ENCODE measurements around the gene GSK3A.

The GSK3A gene

DNA sequence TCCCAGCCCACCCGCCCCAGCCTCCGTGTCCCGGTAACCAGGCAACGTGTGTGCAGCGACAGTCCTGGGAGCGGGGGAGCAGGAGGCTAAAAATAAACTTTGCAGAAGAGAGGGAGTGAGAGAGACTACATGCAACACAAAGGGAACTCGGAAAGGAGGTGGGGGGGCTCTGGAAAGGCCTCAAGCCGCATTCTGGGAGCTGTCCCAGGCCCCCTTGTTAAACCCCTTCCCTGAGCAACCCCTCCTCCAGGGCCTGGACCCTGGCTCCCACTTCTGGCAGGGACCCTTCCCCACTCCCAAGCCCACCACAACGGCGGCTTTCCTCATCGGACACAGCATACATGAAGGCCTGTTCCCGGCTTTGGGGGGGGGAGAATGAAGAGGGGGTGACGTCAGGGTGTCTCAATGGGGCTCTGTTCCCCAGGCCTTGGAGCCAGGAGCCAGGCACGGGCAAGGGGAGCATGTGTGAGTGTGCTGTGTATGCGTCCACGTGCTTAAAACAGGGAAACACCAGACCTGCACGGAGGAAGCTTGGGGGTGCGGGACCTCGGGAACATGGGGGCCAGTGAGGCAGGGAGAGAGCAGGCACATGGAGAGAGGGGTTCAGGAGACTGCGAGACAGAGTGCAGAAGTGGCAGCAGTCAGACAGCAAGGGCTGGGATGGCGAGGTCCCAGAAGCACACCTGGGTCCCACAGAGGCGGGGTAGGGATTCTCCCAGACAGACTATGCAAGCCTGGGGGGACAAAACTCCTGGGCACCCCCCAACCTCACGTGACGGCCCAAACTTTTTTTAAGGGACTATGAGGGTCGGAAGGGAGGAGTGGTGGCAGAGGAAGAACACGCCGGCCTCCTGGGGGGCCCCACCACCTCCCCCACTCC is 10.2 kb upstream of the GSK3A start:
- peak overlapping the region; percentile 87 for H3K27ac ChIP-seq (ENCODE audit: extremely low read depth, low read depth, low read length)
- ChIA-PET POLR2A (interaction anchor here (0.6 to 13.9 kb wide), 4 partner anchors 9 to 449 kb away, joined by 3 to 242 read pairs (median 18); partner anchors contain the start of gene GSK3A), CTCF (interaction anchor here (2.1 to 11.8 kb wide), 2 partner anchors 27 to 144 kb away, joined by 7 to 276 read pairs; no protein-coding TSS in a partner anchor)
- peaks cover 7 to 20% of the 10 kb centered on the region in 2 experiments; a peak in 2 of 3 replicates for H3K36me3 ChIP-seq (ENCODE audit: control insufficient read depth in 2 of 2, insufficient read depth in 1 of 2, low read length in 2 of 2)
- no peaks in the 10 kb centered on the region for H3K9me3 ChIP-seq (ENCODE audit: control insufficient read depth, insufficient read depth, low read depth, low read length)
- peaks cover 34% of the 10 kb centered on the region for H3K4me1 ChIP-seq (ENCODE audit: control insufficient read depth, insufficient read depth, low read length)
- H3K4me3 ChIP-seq (ENCODE audit: low read depth, low read length) = peak overlapping the region; percentile 83
- peak; percentile 34; the same call in 1 of the 2 replicates for TF ChIP-seq ZNF324 (tag by site-specific recombination; IDR thresholded peaks at IDR 0.05)
- TF ChIP-seq, protein P1, sequence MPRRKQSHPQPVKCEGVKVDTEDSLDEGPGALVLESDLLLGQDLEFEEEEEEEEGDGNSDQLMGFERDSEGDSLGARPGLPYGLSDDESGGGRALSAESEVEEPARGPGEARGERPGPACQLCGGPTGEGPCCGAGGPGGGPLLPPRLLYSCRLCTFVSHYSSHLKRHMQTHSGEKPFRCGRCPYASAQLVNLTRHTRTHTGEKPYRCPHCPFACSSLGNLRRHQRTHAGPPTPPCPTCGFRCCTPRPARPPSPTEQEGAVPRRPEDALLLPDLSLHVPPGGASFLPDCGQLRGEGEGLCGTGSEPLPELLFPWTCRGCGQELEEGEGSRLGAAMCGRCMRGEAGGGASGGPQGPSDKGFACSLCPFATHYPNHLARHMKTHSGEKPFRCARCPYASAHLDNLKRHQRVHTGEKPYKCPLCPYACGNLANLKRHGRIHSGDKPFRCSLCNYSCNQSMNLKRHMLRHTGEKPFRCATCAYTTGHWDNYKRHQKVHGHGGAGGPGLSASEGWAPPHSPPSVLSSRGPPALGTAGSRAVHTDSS (tag by site-specific recombination; IDR thresholded peaks at IDR 0.05) = no peak
- TF ChIP-seq ZBTB48 (tag by site-specific recombination; IDR thresholded peaks at IDR 0.05) = peak; percentile 19; the same call in 1 of the 2 replicates
- TF ChIP-seq ZNF416 (tag by site-specific recombination; IDR thresholded peaks at IDR 0.05) = no peak
- no peak for TF ChIP-seq ZNF174 (tag by site-specific recombination; IDR thresholded peaks at IDR 0.05)
- TF ChIP-seq, protein P2, sequence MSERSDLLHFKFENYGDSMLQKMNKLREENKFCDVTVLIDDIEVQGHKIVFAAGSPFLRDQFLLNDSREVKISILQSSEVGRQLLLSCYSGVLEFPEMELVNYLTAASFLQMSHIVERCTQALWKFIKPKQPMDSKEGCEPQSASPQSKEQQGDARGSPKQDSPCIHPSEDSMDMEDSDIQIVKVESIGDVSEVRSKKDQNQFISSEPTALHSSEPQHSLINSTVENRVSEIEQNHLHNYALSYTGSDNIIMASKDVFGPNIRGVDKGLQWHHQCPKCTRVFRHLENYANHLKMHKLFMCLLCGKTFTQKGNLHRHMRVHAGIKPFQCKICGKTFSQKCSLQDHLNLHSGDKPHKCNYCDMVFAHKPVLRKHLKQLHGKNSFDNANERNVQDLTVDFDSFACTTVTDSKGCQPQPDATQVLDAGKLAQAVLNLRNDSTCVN (tag by site-specific recombination; optimal IDR thresholded peaks at IDR 0.05) = peak; percentile 18
- peak; percentile 50 for TF ChIP-seq IKZF3 (tag by site-specific recombination; IDR thresholded peaks at IDR 0.05)
- TF ChIP-seq WT1 (tag by site-specific recombination; IDR thresholded peaks at IDR 0.05) = no peak
- TF ChIP-seq ZNF837 (tag by site-specific recombination; IDR thresholded peaks at IDR 0.05) = no peak
- TF ChIP-seq ZNF19 (tag by site-specific recombination; IDR thresholded peaks at IDR 0.05; ENCODE audit: low read depth) = no peak
- TF ChIP-seq ZNF175 (tag by site-specific recombination; IDR thresholded peaks at IDR 0.05) = no peak
- TF ChIP-seq, protein P3, sequence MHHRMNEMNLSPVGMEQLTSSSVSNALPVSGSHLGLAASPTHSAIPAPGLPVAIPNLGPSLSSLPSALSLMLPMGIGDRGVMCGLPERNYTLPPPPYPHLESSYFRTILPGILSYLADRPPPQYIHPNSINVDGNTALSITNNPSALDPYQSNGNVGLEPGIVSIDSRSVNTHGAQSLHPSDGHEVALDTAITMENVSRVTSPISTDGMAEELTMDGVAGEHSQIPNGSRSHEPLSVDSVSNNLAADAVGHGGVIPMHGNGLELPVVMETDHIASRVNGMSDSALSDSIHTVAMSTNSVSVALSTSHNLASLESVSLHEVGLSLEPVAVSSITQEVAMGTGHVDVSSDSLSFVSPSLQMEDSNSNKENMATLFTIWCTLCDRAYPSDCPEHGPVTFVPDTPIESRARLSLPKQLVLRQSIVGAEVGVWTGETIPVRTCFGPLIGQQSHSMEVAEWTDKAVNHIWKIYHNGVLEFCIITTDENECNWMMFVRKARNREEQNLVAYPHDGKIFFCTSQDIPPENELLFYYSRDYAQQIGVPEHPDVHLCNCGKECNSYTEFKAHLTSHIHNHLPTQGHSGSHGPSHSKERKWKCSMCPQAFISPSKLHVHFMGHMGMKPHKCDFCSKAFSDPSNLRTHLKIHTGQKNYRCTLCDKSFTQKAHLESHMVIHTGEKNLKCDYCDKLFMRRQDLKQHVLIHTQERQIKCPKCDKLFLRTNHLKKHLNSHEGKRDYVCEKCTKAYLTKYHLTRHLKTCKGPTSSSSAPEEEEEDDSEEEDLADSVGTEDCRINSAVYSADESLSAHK (tag by site-specific recombination; IDR thresholded peaks at IDR 0.05) = peak; percentile 41; the same call in 1 of the 2 replicates
- TF ChIP-seq GLIS2 (tag by site-specific recombination; IDR thresholded peaks at IDR 0.05) = peak; percentile 9
- no peak for TF ChIP-seq ZIC2 (tag by site-specific recombination; IDR thresholded peaks at IDR 0.05)
- TF ChIP-seq, protein P4, sequence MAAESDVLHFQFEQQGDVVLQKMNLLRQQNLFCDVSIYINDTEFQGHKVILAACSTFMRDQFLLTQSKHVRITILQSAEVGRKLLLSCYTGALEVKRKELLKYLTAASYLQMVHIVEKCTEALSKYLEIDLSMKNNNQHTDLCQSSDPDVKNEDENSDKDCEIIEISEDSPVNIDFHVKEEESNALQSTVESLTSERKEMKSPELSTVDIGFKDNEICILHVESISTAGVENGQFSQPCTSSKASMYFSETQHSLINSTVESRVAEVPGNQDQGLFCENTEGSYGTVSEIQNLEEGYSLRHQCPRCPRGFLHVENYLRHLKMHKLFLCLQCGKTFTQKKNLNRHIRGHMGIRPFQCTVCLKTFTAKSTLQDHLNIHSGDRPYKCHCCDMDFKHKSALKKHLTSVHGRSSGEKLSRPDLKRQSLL (tag by site-specific recombination; IDR thresholded peaks at IDR 0.05) = no peak
- TF ChIP-seq RBAK (tag by site-specific recombination; IDR thresholded peaks at IDR 0.05) = no peak
- TF ChIP-seq ZNF157 (tag by site-specific recombination; IDR thresholded peaks at IDR 0.05) = no peak
- peak; percentile 92 for TF ChIP-seq ZFP69B (tag by site-specific recombination; IDR thresholded peaks at IDR 0.05)
- TF ChIP-seq ZNF677 (tag by site-specific recombination; IDR thresholded peaks at IDR 0.05) = no peak
- TF ChIP-seq MZF1 (tag by site-specific recombination; IDR thresholded peaks at IDR 0.05; ENCODE audit: borderline replicate concordance) = 0 out of 2 replicates have a peak, but pooled peaks have one; percentile 15
- TF ChIP-seq ZNF529 (tag by site-specific recombination; IDR thresholded peaks at IDR 0.05; ENCODE audit: insufficient replicate concordance) = no peak
- TF ChIP-seq, protein P5, sequence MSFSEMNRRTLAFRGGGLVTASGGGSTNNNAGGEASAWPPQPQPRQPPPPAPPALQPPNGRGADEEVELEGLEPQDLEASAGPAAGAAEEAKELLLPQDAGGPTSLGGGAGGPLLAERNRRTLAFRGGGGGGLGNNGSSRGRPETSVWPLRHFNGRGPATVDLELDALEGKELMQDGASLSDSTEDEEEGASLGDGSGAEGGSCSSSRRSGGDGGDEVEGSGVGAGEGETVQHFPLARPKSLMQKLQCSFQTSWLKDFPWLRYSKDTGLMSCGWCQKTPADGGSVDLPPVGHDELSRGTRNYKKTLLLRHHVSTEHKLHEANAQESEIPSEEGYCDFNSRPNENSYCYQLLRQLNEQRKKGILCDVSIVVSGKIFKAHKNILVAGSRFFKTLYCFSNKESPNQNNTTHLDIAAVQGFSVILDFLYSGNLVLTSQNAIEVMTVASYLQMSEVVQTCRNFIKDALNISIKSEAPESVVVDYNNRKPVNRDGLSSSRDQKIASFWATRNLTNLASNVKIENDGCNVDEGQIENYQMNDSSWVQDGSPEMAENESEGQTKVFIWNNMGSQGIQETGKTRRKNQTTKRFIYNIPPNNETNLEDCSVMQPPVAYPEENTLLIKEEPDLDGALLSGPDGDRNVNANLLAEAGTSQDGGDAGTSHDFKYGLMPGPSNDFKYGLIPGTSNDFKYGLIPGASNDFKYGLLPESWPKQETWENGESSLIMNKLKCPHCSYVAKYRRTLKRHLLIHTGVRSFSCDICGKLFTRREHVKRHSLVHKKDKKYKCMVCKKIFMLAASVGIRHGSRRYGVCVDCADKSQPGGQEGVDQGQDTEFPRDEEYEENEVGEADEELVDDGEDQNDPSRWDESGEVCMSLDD (tag by site-specific recombination; IDR thresholded peaks at IDR 0.05) = 0 out of 2 replicates have a peak, but pooled peaks have one; percentile 45
- no peak for TF ChIP-seq ZNF514 (tag by site-specific recombination; IDR thresholded peaks at IDR 0.05)
- TF ChIP-seq, protein P6, sequence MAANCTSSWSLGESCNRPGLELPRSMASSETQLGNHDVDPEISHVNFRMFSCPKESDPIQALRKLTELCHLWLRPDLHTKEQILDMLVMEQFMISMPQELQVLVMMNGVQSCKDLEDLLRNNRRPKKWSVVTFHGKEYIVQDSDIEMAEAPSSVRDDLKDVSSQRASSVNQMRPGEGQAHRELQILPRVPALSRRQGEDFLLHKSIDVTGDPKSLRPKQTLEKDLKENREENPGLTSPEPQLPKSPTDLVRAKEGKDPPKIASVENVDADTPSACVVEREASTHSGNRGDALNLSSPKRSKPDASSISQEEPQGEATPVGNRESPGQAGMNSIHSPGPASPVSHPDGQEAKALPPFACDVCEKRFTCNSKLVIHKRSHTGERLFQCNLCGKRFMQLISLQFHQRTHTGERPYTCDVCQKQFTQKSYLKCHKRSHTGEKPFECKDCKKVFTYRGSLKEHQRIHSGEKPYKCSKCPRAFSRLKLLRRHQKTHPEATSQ (tag by site-specific recombination; IDR thresholded peaks at IDR 0.05) = no peak
- TF ChIP-seq ZNF223 (tag by site-specific recombination; IDR thresholded peaks at IDR 0.05) = no peak
- no peak for TF ChIP-seq ZNF266 (tag by site-specific recombination; IDR thresholded peaks at IDR 0.05; ENCODE audit: low read depth)
